ENCODE measurements around the gene MED10. TPM values are rescaled to one million over a fixed set of nuclear protein-coding genes. Genes with fewer than 3 reads are reported as not detected.

Gene MED10
- total RNA-seq: 10 to 100 TPM; 28.5 to 36.5 TPM
- long read RNA-seq, donor 1, transcript MED10-201 (4 exons, 1,141 nt): major isoform, 17 of 21 reads
- long read RNA-seq, donor 1, partial matches to known transcripts: 2 of 21 reads
- long read RNA-seq, donor 1, other reads (novel, unspliced or antisense): 2 of 21 reads
- long read RNA-seq, donor 2, transcript MED10-201 (4 exons, 1,141 nt): major isoform, 108 of 125 reads
- long read RNA-seq, donor 2, partial matches to known transcripts: 2 of 125 reads
- long read RNA-seq, donor 2, other reads (novel, unspliced or antisense): 13 of 125 reads

GRCh38 chr5:6377905-6378765, at the start of gene MED10:
Gene MED10, minus strand, starts transcription at chr5:6378547. Its CDS starts 64 bp downstream, at chr5:6378483.
- intact Hi-C loops (cut with DNase I): loop anchor here in 1 of 2 donors (10.0 kb wide), 1 partner anchor 197 kb away; no protein-coding TSS in a partner anchor
- peak; percentile 99 for DNase-seq (ENCODE audit: low spot score)

DNA sequence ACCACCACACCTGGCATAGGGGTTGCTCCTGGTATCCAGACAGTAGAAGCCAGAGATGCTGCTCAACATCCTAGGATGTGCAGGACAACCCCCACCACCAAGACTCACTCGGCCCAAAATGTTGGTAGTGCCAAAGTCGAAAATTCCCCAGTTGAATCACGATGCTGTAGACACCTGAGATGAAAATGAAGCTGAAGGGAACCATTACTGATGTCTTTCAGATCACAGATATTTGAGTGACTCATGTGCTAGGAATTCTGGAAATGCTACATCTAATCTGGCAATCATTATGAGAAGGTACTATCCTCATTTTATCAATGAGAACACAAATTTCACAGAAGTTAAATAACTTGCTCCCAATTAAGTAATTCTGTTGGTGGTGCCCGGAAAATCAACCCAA, 49.3 kb upstream of the MED10 start:
- intact Hi-C loops (cut with DNase I): no loop called here

DNA sequence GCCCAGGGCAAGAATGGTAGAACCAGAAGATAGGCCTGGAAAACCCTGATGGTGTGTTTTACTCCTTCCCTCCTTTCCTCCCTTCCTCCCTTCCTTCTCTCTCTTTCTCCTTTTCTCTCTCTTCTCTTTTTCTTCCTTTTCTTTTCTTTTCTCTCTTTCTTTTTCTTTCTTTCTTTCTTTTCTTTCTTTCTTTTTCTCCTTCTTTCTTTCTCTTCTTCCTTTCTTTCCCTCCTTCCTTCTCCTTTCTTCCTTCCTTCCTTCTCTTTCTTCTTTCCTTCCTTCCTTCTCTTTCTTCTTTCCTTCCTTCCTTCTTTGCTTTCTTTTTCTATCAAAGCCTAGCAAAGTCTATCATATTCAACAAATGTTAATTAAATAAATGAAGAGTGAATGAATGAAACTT, 46.4 kb upstream of the MED10 start:
- intact Hi-C loops (cut with DNase I): no loop called here
- DNase-seq (ENCODE audit: low spot score): no peak

More for the DNA sequence above, 49.3 kb upstream of the MED10 start:
- DNase-seq (ENCODE audit: low spot score): no peak

DNA sequence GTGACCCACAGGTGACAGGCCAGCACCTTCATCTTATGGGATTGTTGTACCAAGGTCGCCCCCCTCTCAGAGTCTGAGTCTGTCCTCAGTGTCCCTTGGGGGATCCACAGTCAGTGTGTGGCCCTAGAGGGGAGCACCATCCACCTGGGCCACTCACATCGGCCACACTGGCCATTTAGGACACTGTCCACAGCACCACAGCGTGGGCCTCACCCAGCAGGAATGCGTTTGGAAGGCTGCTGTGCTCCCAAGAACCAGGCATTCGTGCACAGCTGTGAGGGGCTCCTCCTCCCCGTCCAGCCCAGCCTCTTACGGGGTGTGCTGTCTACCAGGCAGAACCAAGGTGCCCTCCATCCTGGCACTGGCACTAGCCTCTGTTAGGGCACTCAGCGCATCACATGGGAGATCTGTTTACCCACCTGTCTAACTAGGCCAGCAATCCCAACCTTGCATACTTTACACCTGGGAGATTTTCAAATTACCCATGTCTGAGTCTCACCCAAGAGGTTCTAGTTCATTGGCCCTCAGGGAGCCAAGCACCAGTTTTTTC, 45.8 kb upstream of the MED10 start:
- DNase-seq (ENCODE audit: low spot score): no peak
- intact Hi-C loops (cut with DNase I): no loop called here

DNA sequence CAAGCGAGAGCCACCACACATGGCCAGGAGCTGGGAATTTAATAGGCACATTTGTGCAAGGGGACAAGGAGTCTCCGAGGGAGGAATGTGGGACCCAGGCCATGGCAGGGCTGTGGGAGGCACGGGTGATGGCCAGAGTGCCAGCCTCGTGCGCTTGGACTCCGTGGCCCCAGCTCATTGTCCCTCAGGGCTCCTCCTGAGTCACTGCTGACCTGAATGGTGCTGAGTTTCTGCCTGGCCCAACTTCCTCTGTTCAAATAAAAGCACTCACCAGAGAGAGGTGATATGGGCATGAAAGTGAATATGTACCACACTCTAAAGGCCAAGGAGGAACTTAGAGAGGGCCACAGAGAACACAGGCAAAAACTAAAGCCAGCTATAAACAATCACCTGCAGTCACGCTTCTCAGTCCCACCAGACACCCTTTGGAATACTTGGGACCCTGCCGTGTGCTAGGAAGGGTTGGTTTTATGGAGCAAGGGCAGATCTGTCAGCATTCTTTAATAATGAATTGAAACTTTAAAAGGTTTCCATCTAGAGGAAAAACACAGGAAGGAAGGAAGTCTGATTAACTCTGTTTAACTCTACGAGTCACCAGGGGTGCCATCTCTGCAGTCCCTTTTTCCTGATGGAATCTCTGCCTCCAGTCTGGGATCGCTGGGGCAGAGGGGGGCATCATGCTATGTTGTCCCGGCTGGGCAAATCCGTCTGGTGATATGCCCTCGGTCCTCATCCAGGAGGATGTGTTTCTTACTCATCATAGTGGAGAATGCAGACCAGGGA, 45.2 kb upstream of the MED10 start:
- intact Hi-C loops (cut with DNase I): no loop called here
- DNase-seq (ENCODE audit: low spot score): no peak

- no peak for DNase-seq (ENCODE audit: low spot score)
- intact Hi-C loops (cut with DNase I): loop anchor here in 1 of 2 donors (10.0 kb wide), 1 partner anchor 1145 kb away; no protein-coding TSS in a partner anchor
Measured at GRCh38 chr5:6419340-6419852, 41.0 kb upstream of the MED10 start.

DNA sequence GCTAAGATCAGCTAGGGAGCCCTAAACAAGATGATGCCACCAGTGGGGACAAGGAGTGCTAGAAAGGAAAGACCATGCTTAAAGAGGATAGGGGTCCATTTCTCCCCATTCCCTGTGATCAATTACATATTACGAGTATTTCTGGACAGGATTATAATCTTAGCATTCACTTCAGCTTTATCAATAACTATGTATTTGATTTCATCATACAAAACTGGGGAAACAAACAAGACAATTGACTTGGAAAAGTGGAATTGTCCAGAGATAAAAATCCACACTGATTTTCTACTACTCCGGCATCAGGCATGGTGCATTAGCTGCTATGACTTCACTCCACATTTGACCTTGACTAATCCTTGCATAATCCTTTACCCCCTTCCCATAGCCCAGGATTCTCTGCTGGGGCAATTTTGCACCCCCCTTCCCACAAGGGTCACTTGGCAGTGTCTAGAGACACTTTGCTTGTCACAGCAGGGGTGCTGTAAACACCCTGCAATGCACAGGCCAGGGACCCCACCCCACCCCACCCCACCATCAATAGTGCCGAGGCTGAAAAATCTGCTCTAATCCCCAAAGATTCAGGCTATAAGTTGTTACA, 40.4 kb upstream of the MED10 start:
- intact Hi-C loops (cut with DNase I): loop anchor here in 1 of 2 donors (10.0 kb wide), 1 partner anchor 1146 kb away; no protein-coding TSS in a partner anchor
- no peak for DNase-seq (ENCODE audit: low spot score)

DNA sequence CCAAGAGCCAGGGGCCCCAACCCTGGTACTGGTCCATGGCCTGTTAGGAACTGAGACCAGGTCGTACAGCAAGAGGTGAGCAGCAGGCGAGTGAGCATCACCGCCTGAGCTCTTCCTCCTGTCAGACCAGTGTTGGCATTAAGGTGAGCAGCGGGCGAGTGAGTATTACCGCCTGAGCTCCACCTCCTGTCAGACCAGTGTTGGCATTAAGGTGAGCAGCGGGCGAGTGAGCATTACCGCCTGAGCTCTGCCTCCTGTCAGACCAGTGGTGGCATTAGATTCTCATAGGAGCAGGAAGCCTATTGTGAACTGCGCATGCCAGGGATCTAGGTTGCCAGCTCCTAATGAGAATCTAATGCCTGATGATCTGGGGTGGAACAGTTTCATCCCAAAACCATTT, 39.3 kb upstream of the MED10 start:
- intact Hi-C loops (cut with DNase I): loop anchor here in 1 of 2 donors (10.0 kb wide), 1 partner anchor 1147 kb away; no protein-coding TSS in a partner anchor
- DNase-seq (ENCODE audit: low spot score): no peak

- intact Hi-C loops (cut with DNase I): loop anchor here in 1 of 2 donors (10.0 kb wide), 1 partner anchor 1152 kb away; no protein-coding TSS in a partner anchor
- DNase-seq (ENCODE audit: low spot score): no peak
Measured at GRCh38 chr5:6412811-6413210, 34.5 kb upstream of the MED10 start.

- intact Hi-C loops (cut with DNase I): loop anchor here in 1 of 2 donors (10.0 kb wide), 1 partner anchor 1154 kb away; no protein-coding TSS in a partner anchor
- no peak for DNase-seq (ENCODE audit: low spot score)
Measured at GRCh38 chr5:6411141-6411540, 32.8 kb upstream of the MED10 start.

- intact Hi-C loops (cut with DNase I): loop anchor here in 1 of 2 donors (10.0 kb wide), 1 partner anchor 1154 kb away; no protein-coding TSS in a partner anchor
- DNase-seq (ENCODE audit: low spot score): no peak
Measured at GRCh38 chr5:6410421-6410820, 32.1 kb upstream of the MED10 start.

DNA sequence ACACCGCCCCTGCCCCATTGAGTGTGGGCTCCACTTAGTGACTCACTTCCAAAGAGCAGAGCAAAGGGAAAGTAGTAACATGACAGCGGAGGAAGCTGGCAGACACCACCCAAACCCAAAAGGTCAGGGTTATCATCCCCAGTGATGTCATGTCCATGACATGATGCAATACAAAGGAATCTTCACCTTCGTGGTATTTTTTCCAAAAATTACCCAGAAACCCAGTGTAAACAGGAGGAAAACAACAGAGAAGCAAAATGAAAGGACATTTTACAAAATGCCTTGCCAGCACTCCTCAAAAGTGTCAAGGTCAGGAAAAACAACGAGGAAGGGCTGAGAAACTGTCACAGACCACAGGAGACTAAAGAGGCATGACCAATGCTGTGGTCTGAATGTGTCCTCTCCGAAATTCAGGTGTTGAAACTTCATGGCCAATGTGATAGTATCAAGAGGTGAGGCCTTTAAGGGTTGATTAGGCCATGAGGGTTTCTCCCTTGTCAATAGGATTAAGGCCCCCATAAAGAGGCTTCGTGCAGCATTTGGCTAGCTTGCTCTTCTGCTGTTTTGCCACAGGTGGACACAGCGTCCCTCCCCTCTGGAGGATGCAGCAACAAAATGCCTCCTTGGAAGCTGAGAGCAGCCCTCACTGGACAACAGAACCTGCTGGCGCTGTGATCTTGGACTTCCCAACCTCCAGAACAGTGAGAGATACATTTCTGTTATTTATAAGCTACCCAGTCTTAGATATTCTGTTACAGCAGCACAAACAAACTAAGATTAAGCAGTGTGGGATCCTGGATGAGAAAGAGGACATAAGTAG, 30.5 kb upstream of the MED10 start:
- no peak for DNase-seq (ENCODE audit: low spot score)
- intact Hi-C loops (cut with DNase I): no loop called here

- intact Hi-C loops (cut with DNase I): no loop called here
- DNase-seq (ENCODE audit: low spot score): no peak
Measured at GRCh38 chr5:6408260-6408596, 29.9 kb upstream of the MED10 start.

- DNase-seq (ENCODE audit: low spot score): no peak
- intact Hi-C loops (cut with DNase I): no loop called here
Measured at GRCh38 chr5:6407558-6408259, 29.4 kb upstream of the MED10 start.

DNA sequence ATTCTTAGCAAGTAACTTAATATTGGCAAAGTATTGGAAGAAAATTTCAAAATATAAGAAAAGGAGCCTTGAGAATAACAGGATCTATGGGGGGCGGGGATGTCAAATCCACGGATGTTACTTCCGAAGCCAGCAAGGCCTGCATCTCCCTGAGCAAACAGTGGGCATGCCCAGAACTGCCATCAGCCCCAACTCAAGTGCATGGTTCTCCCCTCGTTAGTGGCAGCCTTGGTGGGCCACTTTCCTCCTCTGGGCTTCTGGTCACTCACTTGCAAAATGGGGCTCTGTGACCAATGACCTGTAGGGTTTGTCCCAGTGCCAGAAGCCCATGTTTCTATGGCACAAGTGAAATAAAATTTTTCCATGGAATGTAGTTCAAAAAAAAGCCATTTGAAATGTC, 27.2 kb upstream of the MED10 start:
- intact Hi-C loops (cut with DNase I): no loop called here
- DNase-seq (ENCODE audit: low spot score): no peak

DNA sequence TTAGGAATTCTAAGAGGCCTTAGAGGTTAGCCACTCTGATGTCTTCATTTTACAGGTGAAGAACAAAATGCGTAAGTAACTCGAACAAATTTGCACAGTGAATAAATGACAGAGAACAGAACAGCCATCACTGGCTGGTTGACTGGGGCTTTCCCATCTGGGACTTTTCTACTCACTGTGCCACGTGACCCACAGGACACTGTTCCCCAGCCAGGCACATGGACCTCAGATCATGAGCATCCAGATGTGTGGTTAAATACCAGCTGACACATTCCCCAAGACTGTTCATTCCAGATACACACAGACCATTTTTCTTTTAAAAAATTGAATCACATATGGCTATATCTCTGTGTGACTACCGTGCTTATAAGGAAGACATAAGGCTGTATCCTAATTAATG, 25.8 kb upstream of the MED10 start:
- intact Hi-C loops (cut with DNase I): no loop called here
- DNase-seq (ENCODE audit: low spot score): no peak

GRCh38 chr5:6403416-6403815, 25.1 kb upstream of the MED10 start:
- no peak for DNase-seq (ENCODE audit: low spot score)
- intact Hi-C loops (cut with DNase I): no loop called here
